RWPE2 (cell line): ENCODE results near the gene DVL2.

Experiments used
- ATAC-seq: fragments of 200-7000 bp; cut with Tn5 transposase; 3 replicates; pipeline ENCODE4 v1.9.1; 2021; ENCODE audit warnings: low read depth
- DNase-seq: peaks from one replicate; pipeline ENCODE4 v3.0.0-alpha.2; 2020; ENCODE audit warnings: low spot score
- H3K27ac ChIP-seq: fragments of 450-650 bp; 2 replicates; pipeline ENCODE4 v1.5.1; 2017; ENCODE audit warnings: mild to moderate bottlenecking; ENCODE audit not compliant: poor library complexity, severe bottlenecking
- H3K27me3 ChIP-seq: fragments of 250-450 bp; sonication (Bioruptor Pico); 2 replicates; pipeline ENCODE4 v1.5.1; 2021; ENCODE audit warnings: mild to moderate bottlenecking, moderate library complexity; ENCODE audit not compliant: insufficient read depth, poor library complexity, severe bottlenecking
- H3K36me3 ChIP-seq: fragments of 250-450 bp; sonication (Bioruptor Pico); 2 replicates; pipeline ENCODE4 v1.5.1; 2020; ENCODE audit warnings: low read depth, mild to moderate bottlenecking, moderate library complexity
- H3K4me1 ChIP-seq: fragments of 250-450 bp; sonication (Bioruptor Pico); 2 replicates; pipeline ENCODE4 v1.5.1; 2021; ENCODE audit warnings: mild to moderate bottlenecking, moderate library complexity; ENCODE audit not compliant: insufficient read depth, poor library complexity, severe bottlenecking
- H3K4me3 ChIP-seq: fragments of 250-450 bp; sonication (Bioruptor Pico); 2 replicates; pipeline ENCODE4 v1.5.1; 2021; ENCODE audit warnings: mild to moderate bottlenecking, moderate library complexity; ENCODE audit not compliant: severe bottlenecking
- H3K9me3 ChIP-seq: fragments of 250-450 bp; sonication (Bioruptor Pico); 2 replicates; pipeline ENCODE4 v1.5.1; 2021; ENCODE audit warnings: mild to moderate bottlenecking, moderate library complexity; ENCODE audit not compliant: severe bottlenecking
- TF ChIP-seq, protein P1 (sequence below): fragments of 450-650 bp; IDR thresholded peaks from one replicate; pipeline ENCODE4 v1.5.1; 2017; ENCODE audit warnings: mild to moderate bottlenecking, moderate library complexity; ENCODE audit not compliant: poor library complexity, severe bottlenecking

Gene DVL2

DNA sequence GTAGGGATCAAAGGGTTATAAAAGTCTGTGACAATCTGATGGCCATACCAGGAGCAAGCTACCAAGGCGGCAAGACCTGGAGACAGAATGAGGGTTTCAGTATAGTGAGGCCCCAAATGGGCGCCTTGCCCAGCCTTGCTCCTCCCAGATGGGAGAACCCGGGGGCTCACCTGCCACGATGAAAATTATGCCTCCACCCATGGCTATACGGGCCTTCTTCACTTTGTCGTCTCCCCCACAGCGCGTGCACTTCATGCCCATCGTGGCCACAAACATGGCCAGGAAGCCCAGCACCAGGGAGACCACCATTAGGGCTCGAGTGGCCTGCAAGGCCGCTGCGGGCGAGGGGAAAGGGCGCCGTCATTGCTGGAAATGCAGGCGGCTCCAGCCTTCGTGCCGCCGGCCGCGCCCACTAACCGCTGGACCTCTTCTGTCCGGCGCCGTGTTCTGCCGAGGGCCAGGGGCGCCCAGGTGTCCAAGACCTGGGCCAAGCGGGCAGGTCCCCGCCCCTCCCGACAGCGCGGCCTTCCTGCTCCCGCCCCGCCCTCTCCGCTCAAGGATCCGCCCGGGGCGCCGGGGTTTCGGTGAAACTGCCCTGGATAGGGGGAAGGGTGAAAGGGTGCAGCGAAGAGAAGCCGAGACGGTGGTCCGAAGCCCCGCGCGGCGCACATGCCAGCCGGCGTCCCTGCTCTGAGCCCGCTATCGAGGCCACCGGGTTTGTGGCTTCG, 26.5 kb upstream of the DVL2 start:
- TF ChIP-seq, protein P1, sequence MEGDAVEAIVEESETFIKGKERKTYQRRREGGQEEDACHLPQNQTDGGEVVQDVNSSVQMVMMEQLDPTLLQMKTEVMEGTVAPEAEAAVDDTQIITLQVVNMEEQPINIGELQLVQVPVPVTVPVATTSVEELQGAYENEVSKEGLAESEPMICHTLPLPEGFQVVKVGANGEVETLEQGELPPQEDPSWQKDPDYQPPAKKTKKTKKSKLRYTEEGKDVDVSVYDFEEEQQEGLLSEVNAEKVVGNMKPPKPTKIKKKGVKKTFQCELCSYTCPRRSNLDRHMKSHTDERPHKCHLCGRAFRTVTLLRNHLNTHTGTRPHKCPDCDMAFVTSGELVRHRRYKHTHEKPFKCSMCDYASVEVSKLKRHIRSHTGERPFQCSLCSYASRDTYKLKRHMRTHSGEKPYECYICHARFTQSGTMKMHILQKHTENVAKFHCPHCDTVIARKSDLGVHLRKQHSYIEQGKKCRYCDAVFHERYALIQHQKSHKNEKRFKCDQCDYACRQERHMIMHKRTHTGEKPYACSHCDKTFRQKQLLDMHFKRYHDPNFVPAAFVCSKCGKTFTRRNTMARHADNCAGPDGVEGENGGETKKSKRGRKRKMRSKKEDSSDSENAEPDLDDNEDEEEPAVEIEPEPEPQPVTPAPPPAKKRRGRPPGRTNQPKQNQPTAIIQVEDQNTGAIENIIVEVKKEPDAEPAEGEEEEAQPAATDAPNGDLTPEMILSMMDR: no peak
- peak; percentile 49 for ATAC-seq
- Histone ChIP-seq H3K27ac (peak overlapping the region; percentile 86), H3K27me3 (no peaks in the 10 kb centered on the region), H3K36me3 (peaks cover 53% of the 10 kb centered on the region), H3K4me3 (peak overlapping the region; percentile 71), H3K9me3 (no peaks in the 10 kb centered on the region), H3K4me1 (peaks cover 23% of the 10 kb centered on the region)
- no peak for DNase-seq

- TF ChIP-seq, protein P1: no peak
- peak overlapping the region; percentile 86 for H3K27ac ChIP-seq
- peaks cover 23% of the 10 kb centered on the region for H3K4me1 ChIP-seq
- DNase-seq (no peak), ATAC-seq (no peak)
- peaks cover 57% of the 10 kb centered on the region for H3K36me3 ChIP-seq
- H3K9me3 ChIP-seq: no peaks in the 10 kb centered on the region
- H3K27me3 ChIP-seq: no peaks in the 10 kb centered on the region
- H3K4me3 ChIP-seq: peak overlapping the region; percentile 71
Measured at GRCh38 chr17:7260151-7260550, 25.8 kb upstream of the DVL2 start.

DNA sequence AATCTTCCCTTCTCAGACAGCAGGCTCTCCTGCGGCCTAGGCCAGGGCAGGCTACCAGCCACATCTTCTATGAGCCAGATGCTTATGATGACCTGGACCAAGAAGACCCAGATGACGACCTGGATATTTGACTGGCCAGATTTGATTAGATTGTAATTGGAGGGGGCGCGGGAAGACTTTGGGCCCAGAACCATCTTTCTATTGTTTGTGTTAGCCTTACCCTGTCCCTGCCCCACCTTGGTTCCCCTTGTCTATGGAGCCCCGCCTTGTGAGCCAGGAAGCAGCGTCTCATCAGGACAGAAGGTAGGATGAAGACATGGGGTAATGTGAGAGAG, 25.2 kb upstream of the DVL2 start:
- Histone ChIP-seq H3K9me3 (no peaks in the 10 kb centered on the region), H3K27me3 (no peaks in the 10 kb centered on the region), H3K4me1 (peaks cover 22% of the 10 kb centered on the region), H3K4me3 (no peak overlapping the region), H3K36me3 (peaks cover 61% of the 10 kb centered on the region), H3K27ac (peak overlapping the region; percentile 86)
- TF ChIP-seq, protein P1: no peak
- ATAC-seq (no peak), DNase-seq (no peak)

DNA sequence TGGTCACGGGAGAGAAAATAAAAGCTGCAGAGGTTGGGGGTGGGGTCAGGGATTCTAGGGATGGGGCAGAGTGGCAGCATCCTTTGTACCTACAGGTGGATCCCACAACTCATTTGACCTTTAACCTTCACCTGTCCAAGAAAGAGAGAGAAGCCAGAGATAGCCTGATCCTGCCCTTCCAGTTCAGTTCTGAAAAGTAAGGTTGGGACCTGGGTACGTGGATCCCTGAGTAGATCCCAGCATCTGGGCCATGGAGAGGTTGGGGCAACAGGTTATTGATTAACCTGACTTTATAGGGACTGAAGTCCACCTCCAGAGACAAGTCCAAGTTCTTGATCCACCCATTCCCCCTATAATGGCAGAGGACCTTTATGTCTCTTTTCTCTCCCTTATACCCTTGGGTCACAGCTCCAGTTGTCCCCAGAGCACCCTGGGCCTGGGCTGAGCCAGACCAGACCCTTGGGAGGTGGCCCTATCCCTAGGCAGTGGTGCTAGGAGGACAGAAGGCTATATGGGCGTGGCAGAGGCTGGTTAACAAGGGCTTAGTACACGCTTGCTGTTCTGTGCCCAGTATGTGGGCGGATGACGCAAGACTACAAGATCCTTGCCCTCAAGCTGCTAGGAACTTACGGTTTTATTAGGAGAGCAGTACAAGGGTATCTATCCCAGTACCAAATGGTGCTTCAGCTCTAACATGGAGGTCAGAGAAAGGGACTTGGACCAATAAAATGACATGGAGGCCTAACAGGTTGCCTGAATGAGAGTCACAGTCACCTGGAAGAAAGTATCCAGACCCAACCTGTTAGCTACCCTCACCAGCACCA, 24.6 kb upstream of the DVL2 start:
- H3K27ac ChIP-seq: peak overlapping the region; percentile 86
- no peaks in the 10 kb centered on the region for H3K27me3 ChIP-seq
- H3K9me3 ChIP-seq: no peaks in the 10 kb centered on the region
- DNase-seq (no peak), ATAC-seq (peak; percentile 21; the same call in 2 of the 3 replicates)
- peaks cover 67% of the 10 kb centered on the region for H3K36me3 ChIP-seq
- TF ChIP-seq, protein P1: no peak
- peaks cover 16% of the 10 kb centered on the region for H3K4me1 ChIP-seq
- no peak overlapping the region for H3K4me3 ChIP-seq
